MM.1S (cell line): ENCODE results near the gene RPUSD4.

Source experiments
- DNase-seq: peaks from one replicate; pipeline ENCODE4 v3.0.0-alpha.2; 2015
- H2AFZ ChIP-seq: fragments of 300-600 bp; sonication (generic); 2 replicates; pipeline ENCODE4 v1.6.0; 2016; ENCODE audit warnings: antibody characterized with exemption, low read length
- H3F3A ChIP-seq: fragments of 300-600 bp; sonication (generic); 2 replicates; pipeline ENCODE4 v1.6.1; 2016; ENCODE audit warnings: mild to moderate bottlenecking, antibody characterized with exemption, low read length, moderate library complexity, mixed read lengths; ENCODE audit not compliant: insufficient read depth
- H3K27ac ChIP-seq: fragments of 300-600 bp; sonication (generic); 2 replicates; pipeline ENCODE4 v1.5.1; 2016; ENCODE audit warnings: mild to moderate bottlenecking, low read length
- H3K27me3 ChIP-seq: fragments of 300-600 bp; sonication (generic); replicated peaks from 2 replicates; pipeline ENCODE4 v1.6.0; 2016; ENCODE audit warnings: low read length; ENCODE audit not compliant: insufficient read depth
- H3K36me3 ChIP-seq: fragments of 300-600 bp; sonication (generic); replicated peaks from 2 replicates; pipeline ENCODE4 v1.6.1; 2016; ENCODE audit warnings: mild to moderate bottlenecking, low read length, mixed read lengths; ENCODE audit not compliant: insufficient read depth
- H3K4me1 ChIP-seq: fragments of 300-600 bp; sonication (generic); 2 replicates; pipeline ENCODE4 v1.6.1; 2016; ENCODE audit warnings: low read length, mixed read lengths
- H3K4me2 ChIP-seq: fragments of 300-600 bp; sonication (generic); 2 replicates; pipeline ENCODE4 v1.6.0; 2016; ENCODE audit warnings: low read depth, low read length
- H3K4me3 ChIP-seq: fragments of 300-600 bp; sonication (generic); 2 replicates; pipeline ENCODE4 v1.5.1; 2016; ENCODE audit warnings: low read length, mixed read lengths
- H3K79me2 ChIP-seq: fragments of 300-600 bp; sonication (generic); 2 replicates; pipeline ENCODE4 v1.6.1; 2016; ENCODE audit warnings: mixed run types, low read length, mixed read lengths
- H3K9ac ChIP-seq: fragments of 300-600 bp; sonication (generic); 2 replicates; pipeline ENCODE4 v1.6.1; 2016; ENCODE audit warnings: low read length, mixed read lengths
- H3K9me2 ChIP-seq: fragments of 300-600 bp; sonication (generic); replicated peaks from 2 replicates; pipeline ENCODE4 v1.6.1; 2016; ENCODE audit warnings: mild to moderate bottlenecking, low read length, mixed read lengths; ENCODE audit not compliant: insufficient read depth
- H3K9me3 ChIP-seq: fragments of 300-600 bp; sonication (generic); replicated peaks from 2 replicates; pipeline ENCODE4 v1.6.1; 2016; ENCODE audit warnings: mild to moderate bottlenecking, low read length, mixed read lengths; ENCODE audit not compliant: insufficient read depth
- H4K20me1 ChIP-seq: fragments of 300-600 bp; sonication (generic); 2 replicates; pipeline ENCODE4 v1.6.1; 2016; ENCODE audit warnings: mild to moderate bottlenecking, low read length, moderate library complexity, mixed read lengths; ENCODE audit not compliant: insufficient read depth
- CTCF ChIP-seq: fragments of 300-600 bp; sonication (generic); IDR thresholded peaks from 2 replicates; pipeline ENCODE4 v1.5.1; 2016; ENCODE audit warnings: antibody characterized with exemption, low read length, mixed read lengths
- EZH2 ChIP-seq: fragments of 300-600 bp; sonication (generic); optimal IDR thresholded peaks from 2 replicates; pipeline ENCODE3; 2017; ENCODE audit warnings: low read depth, mild to moderate bottlenecking, antibody characterized with exemption, low read length, mixed read lengths
- EZH2phosphoT487 ChIP-seq: fragments of 300-600 bp; sonication (generic); IDR thresholded peaks from 2 replicates; pipeline ENCODE4 v1.6.1; 2018; ENCODE audit warnings: antibody characterized with exemption, low read length

The RPUSD4 gene

DNA sequence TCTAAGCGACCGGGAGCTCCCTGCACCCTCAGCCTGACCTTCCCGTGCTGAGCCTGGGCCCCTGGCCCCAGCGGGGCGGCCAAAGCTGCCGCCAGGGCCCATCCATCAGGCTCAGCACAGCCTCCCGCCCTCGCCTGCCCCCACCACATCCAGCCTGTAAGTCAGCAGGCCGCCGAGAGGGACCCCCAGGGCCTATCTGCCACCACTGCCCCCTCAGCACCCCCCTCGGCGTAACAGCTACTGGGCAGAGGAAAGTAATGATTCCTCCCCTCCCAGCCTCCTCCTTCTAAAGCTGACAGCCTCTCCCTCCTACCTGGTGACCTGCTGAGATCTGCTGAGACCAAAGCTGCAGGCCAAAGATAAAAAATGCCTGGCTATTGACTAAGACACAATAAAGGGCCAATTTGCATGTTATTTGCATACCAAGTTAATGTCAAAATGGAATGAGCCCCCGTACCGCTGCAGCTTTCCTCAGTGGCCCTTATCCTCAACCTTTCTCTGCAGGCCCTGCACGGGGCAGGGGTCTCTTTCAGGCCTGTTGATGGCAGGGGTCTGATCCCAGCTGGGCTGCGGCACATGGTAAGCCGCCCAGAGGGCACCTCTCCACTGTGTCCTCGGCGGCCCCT, 51.6 kb downstream of the RPUSD4 start:
- Histone ChIP-seq H3K9me3 (no peaks in the 10 kb centered on the region), H3K36me3 (no peaks in the 10 kb centered on the region), H3F3A (no peaks in the 10 kb centered on the region), H3K4me2 (no peak overlapping the region), H3K9me2 (no peaks in the 10 kb centered on the region), H3K4me3 (no peak overlapping the region), H3K27ac (no peak overlapping the region), H4K20me1 (no peaks in the 10 kb centered on the region), H2AFZ (no peak overlapping the region), H3K27me3 (no peaks in the 10 kb centered on the region), H3K79me2 (no peaks in the 10 kb centered on the region), H3K4me1 (no peaks in the 10 kb centered on the region), H3K9ac (no peak overlapping the region)
- no peak for DNase-seq
- no peak for TF ChIP-seq EZH2phosphoT487
- TF ChIP-seq EZH2 = no peak
- TF ChIP-seq CTCF = no peak

GRCh38 chr11:126158054-126158791, 53.2 kb downstream of the RPUSD4 start:
- DNase-seq = no peak
- Histone ChIP-seq H3K4me2 (no peak overlapping the region), H3K9me3 (no peaks in the 10 kb centered on the region), H3K9me2 (no peaks in the 10 kb centered on the region), H3K36me3 (no peaks in the 10 kb centered on the region), H3K9ac (no peak overlapping the region), H4K20me1 (no peaks in the 10 kb centered on the region), H2AFZ (no peak overlapping the region), H3K4me3 (no peak overlapping the region), H3F3A (no peaks in the 10 kb centered on the region), H3K27ac (no peak overlapping the region), H3K79me2 (no peaks in the 10 kb centered on the region), H3K27me3 (no peaks in the 10 kb centered on the region), H3K4me1 (no peaks in the 10 kb centered on the region)
- no peak for TF ChIP-seq EZH2phosphoT487
- no peak for TF ChIP-seq EZH2
- TF ChIP-seq CTCF = no peak

DNA sequence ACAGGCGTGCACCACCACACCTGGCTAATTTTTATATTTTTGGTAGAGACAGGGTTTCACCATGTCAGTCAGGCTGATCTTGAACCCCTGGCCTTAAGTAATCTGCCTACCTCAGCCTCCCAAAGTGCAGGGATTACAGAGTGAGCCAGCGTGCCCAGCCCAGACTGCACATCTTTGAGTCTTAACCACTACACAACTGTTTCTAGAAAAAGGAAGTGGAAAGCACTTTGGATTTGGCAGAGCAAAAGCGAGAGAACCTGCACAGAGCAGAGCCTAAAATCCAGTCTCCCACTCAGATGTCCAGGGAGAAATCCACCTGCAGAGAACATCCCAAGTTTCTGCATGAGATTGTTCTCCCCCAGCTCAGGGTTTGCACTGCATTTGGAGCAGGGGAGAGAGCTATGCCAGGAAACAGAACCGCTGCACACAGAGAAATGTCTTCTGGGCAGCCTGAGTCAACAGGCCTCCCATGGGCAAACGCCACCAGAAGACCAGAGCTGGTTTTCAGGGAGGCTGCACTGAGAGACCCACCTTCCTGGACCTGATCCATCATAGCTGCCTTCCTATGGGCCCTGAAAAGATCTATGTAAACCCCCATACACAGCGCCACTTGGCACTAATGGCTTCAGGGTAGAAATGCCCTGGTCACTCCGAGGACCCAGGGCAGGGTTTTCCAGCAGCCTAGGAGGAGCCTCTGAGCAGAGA, 54.0 kb downstream of the RPUSD4 start:
- H4K20me1 ChIP-seq = no peaks in the 10 kb centered on the region
- H3K4me2 ChIP-seq = no peak overlapping the region
- no peaks in the 10 kb centered on the region for H3K9me3 ChIP-seq
- TF ChIP-seq EZH2 (no peak), EZH2phosphoT487 (no peak), CTCF (no peak)
- H3K36me3 ChIP-seq = no peaks in the 10 kb centered on the region
- no peak overlapping the region for H2AFZ ChIP-seq
- H3K9ac ChIP-seq = no peak overlapping the region
- H3K79me2 ChIP-seq = no peaks in the 10 kb centered on the region
- H3F3A ChIP-seq = no peaks in the 10 kb centered on the region
- no peak for DNase-seq
- no peaks in the 10 kb centered on the region for H3K4me1 ChIP-seq
- H3K27ac ChIP-seq = no peak overlapping the region
- H3K27me3 ChIP-seq = no peaks in the 10 kb centered on the region
- H3K9me2 ChIP-seq = no peaks in the 10 kb centered on the region
- no peak overlapping the region for H3K4me3 ChIP-seq
